K562 (cell line): ENCODE measurements around the gene KPTN. TPM values are rescaled to one million over a fixed set of nuclear protein-coding genes. Genes with fewer than 3 reads are reported as not detected.

Experiments used
- ATAC-seq: fragments of 200-7000 bp; cut with Tn5 transposase; 3 replicates; pipeline ENCODE4 v1.9.1; 2020; ENCODE audit warnings: moderate library complexity
- BruUV-seq: library from RNA; stranded (reverse); fragments of 400-500 nt; replicated peaks from 2 replicates; lab custom pipeline; 2021; lab: Mats Ljungman, UMichigan
- CTCF ChIA-PET: fragments of 300-600 bp; formaldehyde crosslinking; extraction: SDS; loops from one replicate; lab custom pipeline; 2021; ENCODE audit warnings: low intra/inter-chr PET ratio; lab: Yijun Ruan, JAX
- POLR2A ChIA-PET: fragments of 300-600, 350-650 bp; sonication (Branson Sonifier 250); formaldehyde crosslinking; extraction: SDS; loops from one replicate; lab custom pipeline; 2021; ENCODE audit warnings: antibody characterized with exemption, inconsistent platforms; lab: Yijun Ruan, JAX
- DNase-seq, 4 experiments: peaks; one replicate each; pipeline versions ENCODE4 v3.0.0 to v3.0.0-alpha.2; 2011 to 2018; ENCODE audit warnings: low spot score in 3 of 4, mixed read lengths in 3 of 4; ENCODE audit errors: extremely low read depth in 1 of 4
- FAIRE-seq: peaks from 2 replicates; lab custom pipeline; 2011; peaks lifted over from hg19 to GRCh38; lab: Jason Lieb, UNC
- H2AFZ ChIP-seq: 2 replicates; pipeline ENCODE4 v1.6.0; 2011; ENCODE audit warnings: low read depth, low read length, control low read depth, inconsistent platforms
- H3K27ac ChIP-seq: fragments of 200-600 bp; 3 replicates; pipeline ENCODE4 v1.8.0; 2011; ENCODE audit warnings: low read depth, mild to moderate bottlenecking, control low read depth, inconsistent platforms, low read length, moderate library complexity, mixed read lengths; ENCODE audit errors: extremely low read depth
- H3K27me3 ChIP-seq, 2 experiments: fragments of 300-600 bp in 1 of 2; 2 replicates in 1 of 2; 3 replicates in 1 of 2; pipeline versions ENCODE4 v1.6.0 to v1.8.0; 2011; ENCODE audit warnings: inconsistent platforms in 2 of 2, low read length in 2 of 2, mild to moderate bottlenecking in 1 of 2, mixed read lengths in 1 of 2, moderate library complexity in 1 of 2; ENCODE audit not compliant: control insufficient read depth in 2 of 2, insufficient read depth in 2 of 2
- H3K36me3 ChIP-seq: fragments of 300-600 bp; 3 replicates; pipeline ENCODE4 v1.8.0; 2011; ENCODE audit warnings: mild to moderate bottlenecking, low read length, inconsistent platforms; ENCODE audit not compliant: control insufficient read depth, insufficient read depth
- H3K4me1 ChIP-seq, 2 experiments: fragments of 200-600 bp in 1 of 2; replicated peaks in 1 of 2; 2 replicates in 1 of 2; 3 replicates in 1 of 2; pipeline versions ENCODE4 v1.5.1 to v1.8.0; 2011; ENCODE audit warnings: inconsistent platforms in 2 of 2, low read length in 2 of 2, mild to moderate bottlenecking in 1 of 2, mixed read lengths in 1 of 2, moderate library complexity in 1 of 2; ENCODE audit not compliant: control insufficient read depth in 2 of 2, insufficient read depth in 2 of 2
- H3K4me2 ChIP-seq: 2 replicates; pipeline ENCODE4 v1.6.1; 2011; ENCODE audit warnings: low read length, control low read depth, inconsistent platforms, mixed read lengths; ENCODE audit not compliant: insufficient read depth
- H3K4me3 ChIP-seq: fragments of 200-600 bp; sonication (generic), shearing (Covaris generic); 2 replicates; pipeline ENCODE4 v1.5.1; 2016; ENCODE audit warnings: control low read depth, inconsistent platforms
- H3K79me2 ChIP-seq: fragments of 200-600 bp; 3 replicates; pipeline ENCODE4 v1.8.0; 2011; ENCODE audit warnings: low read length, inconsistent platforms; ENCODE audit not compliant: control insufficient read depth, insufficient read depth
- H3K9ac ChIP-seq, 2 experiments: 2 replicates each; pipeline versions ENCODE4 v1.6.0 to v1.6.1; 2011; ENCODE audit warnings: low read depth in 2 of 2, low read length in 2 of 2, control low read depth in 1 of 2, inconsistent platforms in 1 of 2, mild to moderate bottlenecking in 1 of 2, mixed read lengths in 1 of 2; ENCODE audit not compliant: insufficient read depth in 1 of 2
- H3K9me1 ChIP-seq: one replicate; pipeline ENCODE4 v1.6.0; 2011; ENCODE audit warnings: inconsistent platforms, mild to moderate bottlenecking, low read length, moderate library complexity; ENCODE audit not compliant: control insufficient read depth, insufficient read depth
- H3K9me3 ChIP-seq: replicated peaks from 2 replicates; pipeline ENCODE4 v1.5.1; 2011; ENCODE audit warnings: low read depth, low read length, inconsistent platforms; ENCODE audit not compliant: control insufficient read depth, insufficient read depth
- H4K20me1 ChIP-seq: replicated peaks from 2 replicates; pipeline ENCODE4 v1.6.1; 2011; ENCODE audit warnings: low read length, inconsistent platforms, mixed read lengths; ENCODE audit not compliant: control insufficient read depth, insufficient read depth
- CBX5 ChIP-seq: IDR thresholded peaks from 2 replicates; pipeline ENCODE4 v1.6.1; 2014; ENCODE audit warnings: low read depth, borderline replicate concordance
- CCAR2 ChIP-seq: fragments of 200-400 bp; formaldehyde crosslinking; IDR thresholded peaks from 2 replicates; pipeline ENCODE4 v1.6.1; 2017; ENCODE audit warnings: mild to moderate bottlenecking, low read depth, low read length
- EHMT2 ChIP-seq: fragments of 450-650 bp; IDR thresholded peaks from 2 replicates; pipeline ENCODE4 v1.6.1; 2018; ENCODE audit warnings: antibody characterized with exemption
- ESRRA ChIP-seq: fragments of 450-650 bp; IDR thresholded peaks from 2 replicates; pipeline ENCODE4 v1.6.1; 2014; ENCODE audit warnings: low read depth, mild to moderate bottlenecking, moderate library complexity, borderline replicate concordance
- FIP1L1 ChIP-seq: fragments of 200-400 bp; formaldehyde crosslinking; IDR thresholded peaks from 2 replicates; pipeline ENCODE4 v1.6.1; 2018; ENCODE audit warnings: mild to moderate bottlenecking, low read depth, low read length; ENCODE audit not compliant: poor library complexity, severe bottlenecking
- GABPA ChIP-seq: fragments of 200-800 bp; sonication (Bioruptor generic); conservative IDR thresholded peaks from 2 replicates; pipeline ENCODE4 v1.6.1; 2016; ENCODE audit warnings: low read depth, missing genetic modification characterization, missing compliant biosample characterization
- HLTF ChIP-seq: fragments of 450-650 bp; IDR thresholded peaks from 2 replicates; pipeline ENCODE4 v1.6.1; 2016
- HNRNPUL1 ChIP-seq: fragments of 200-400 bp; formaldehyde crosslinking; IDR thresholded peaks from 2 replicates; pipeline ENCODE4 v1.6.1; 2017; ENCODE audit warnings: low read length
- KLF6 ChIP-seq: fragments of 250-450 bp; sonication (Bioruptor Pico); IDR thresholded peaks from 2 replicates; pipeline ENCODE4 v1.4.0; 2020; ENCODE audit warnings: mild to moderate bottlenecking, moderate library complexity, borderline replicate concordance
- MIER1 ChIP-seq: fragments of 450-650 bp; IDR thresholded peaks from 2 replicates; pipeline ENCODE4 v1.6.1; 2016; ENCODE audit warnings: antibody characterized with exemption, mild to moderate bottlenecking, low read depth
- MTA2 ChIP-seq: fragments of 450-650 bp; IDR thresholded peaks from 2 replicates; pipeline ENCODE4 v1.6.1; 2016; ENCODE audit warnings: low read depth
- MXI1 ChIP-seq: IDR thresholded peaks from 2 replicates; pipeline ENCODE4 v1.6.1; 2011; ENCODE audit warnings: low read depth, mild to moderate bottlenecking, improper control_type of control experiment, low read length
- POLR3G ChIP-seq: IDR thresholded peaks from 2 replicates; pipeline ENCODE4 v1.6.1; 2011; ENCODE audit not compliant: insufficient read length, insufficient replicate concordance; ENCODE audit errors: extremely low read depth
- SAFB ChIP-seq: fragments of 200-400 bp; formaldehyde crosslinking; IDR thresholded peaks from 2 replicates; pipeline ENCODE4 v1.6.1; 2017; ENCODE audit warnings: low read depth, low read length, borderline replicate concordance
- SMARCA4 ChIP-seq: fragments of 450-650 bp; IDR thresholded peaks from 2 replicates; pipeline ENCODE4 v1.6.1; 2016
- SNRNP70 ChIP-seq: fragments of 200-400 bp; formaldehyde crosslinking; optimal IDR thresholded peaks from 2 replicates; pipeline ENCODE3; 2017; ENCODE audit warnings: low read depth, low read length
- SREBF2 ChIP-seq: sonication (generic); formaldehyde crosslinking; IDR thresholded peaks from 2 replicates; pipeline ENCODE4 v1.4.0; 2020; ENCODE audit warnings: mild to moderate bottlenecking, missing genetic modification reagents
- STAG1 ChIP-seq: sonication (generic); formaldehyde crosslinking; IDR thresholded peaks from 2 replicates; pipeline ENCODE4 v1.5.0; 2020; ENCODE audit warnings: missing genetic modification reagents, borderline replicate concordance
- TAF7 ChIP-seq: fragments of 450-650 bp; IDR thresholded peaks from 2 replicates; pipeline ENCODE4 v1.6.1; 2016; ENCODE audit warnings: missing genetic modification characterization, missing compliant biosample characterization
- YBX1 ChIP-seq: fragments of 450-650 bp; IDR thresholded peaks from 2 replicates; pipeline ENCODE4 v1.7.1; 2016; ENCODE audit warnings: mild to moderate bottlenecking
- ZNF140 ChIP-seq: fragments of 250-450 bp; sonication (Bioruptor Pico); IDR thresholded peaks from 2 replicates; pipeline ENCODE4 v1.8.0; 2021; ENCODE audit warnings: moderate library complexity, mild to moderate bottlenecking, inconsistent platforms
- ZNF561 ChIP-seq: fragments of 450-650 bp; formaldehyde crosslinking; conservative IDR thresholded peaks from 2 replicates; pipeline ENCODE4 v1.4.0; 2020; ENCODE audit warnings: mild to moderate bottlenecking, moderate library complexity
- ZNF717 ChIP-seq: fragments of 250-450 bp; sonication (Bioruptor Pico); IDR thresholded peaks from 2 replicates; pipeline ENCODE4 v1.5.0; 2021
- ZNF778 ChIP-seq: fragments of 450-650 bp; formaldehyde crosslinking; IDR thresholded peaks from 2 replicates; pipeline ENCODE4 v1.4.0; 2020; ENCODE audit warnings: mild to moderate bottlenecking, moderate library complexity
- WGBS: fragments of 100-300 bp; shearing (Covaris generic); methylation state at CpG from one replicate; pipeline ENCODE4 v1.1.6; 2016; ENCODE audit warnings: low coverage, mixed read lengths; ENCODE audit not compliant: insufficient coverage; ENCODE audit errors: missing lambda C conversion rate; 5-methylcytosine and 5-hydroxymethylcytosine counted together
- in situ Hi-C: fragments of 300-500 bp; cut with MboI; formaldehyde crosslinking; loops from 4 replicates; pipeline ENCODE4 v1.15.0; 2018; ENCODE audit warnings: inconsistent platforms, mixed read lengths
- intact Hi-C: fragments of 100-400 bp; cut with micrococcal nuclease; formaldehyde crosslinking; loops from 2 replicates; pipeline ENCODE4 v1.14.2; 2022
- polyA plus RNA-seq, 8 experiments: library from polyadenylated mRNA; depleted of rRNA in 4 of 8; stranded (reverse) in 5 of 8; unstranded in 3 of 8; fragments of >200 nt; fragmentation: Nextera tagmentation in 2 of 8; fragmentation: Illumina TruSeq in 1 of 8; extraction: Ambion mirVana in 2 of 8; extraction: Trizol in 1 of 8; gene quantifications; 2 replicates each; pipeline versions ENCODE4 v1.2.1 to v1.2.3, GENCODE V29; 2011 to 2014; ENCODE audit warnings: inconsistent platforms in 1 of 8, missing spikeins in 1 of 8
- total RNA-seq, 7 experiments: library from RNA; depleted of rRNA in 6 of 7; stranded (reverse); fragments of >200 nt in 6 of 7; fragmentation: Illumina TruSeq in 2 of 7; extraction: Trizol in 2 of 7; gene quantifications; 2 replicates each; pipeline versions ENCODE4 v1.2.1 to v1.2.3, GENCODE V29; 2011 to 2021; ENCODE audit warnings: low replicate concordance in 1 of 7
- TF ChIP-seq, protein P1 (sequence below): sonication (generic); formaldehyde crosslinking; IDR thresholded peaks from 2 replicates; pipeline ENCODE4 v1.9.0; 2022; ENCODE audit warnings: mild to moderate bottlenecking, missing genetic modification reagents
- TF ChIP-seq, protein P2 (sequence below): fragments of 450-650 bp; formaldehyde crosslinking; conservative IDR thresholded peaks from 2 replicates; pipeline ENCODE4 v1.4.0; 2022; ENCODE audit warnings: mild to moderate bottlenecking, missing genetic modification characterization

KPTN gene
- total and polyA plus RNA-seq, 9 of the 15 experiments (the other 6 are each of a cell fraction or from before 2014, with no cell fraction given): 0.56 to 18.2 (median 8.5) TPM

DNA sequence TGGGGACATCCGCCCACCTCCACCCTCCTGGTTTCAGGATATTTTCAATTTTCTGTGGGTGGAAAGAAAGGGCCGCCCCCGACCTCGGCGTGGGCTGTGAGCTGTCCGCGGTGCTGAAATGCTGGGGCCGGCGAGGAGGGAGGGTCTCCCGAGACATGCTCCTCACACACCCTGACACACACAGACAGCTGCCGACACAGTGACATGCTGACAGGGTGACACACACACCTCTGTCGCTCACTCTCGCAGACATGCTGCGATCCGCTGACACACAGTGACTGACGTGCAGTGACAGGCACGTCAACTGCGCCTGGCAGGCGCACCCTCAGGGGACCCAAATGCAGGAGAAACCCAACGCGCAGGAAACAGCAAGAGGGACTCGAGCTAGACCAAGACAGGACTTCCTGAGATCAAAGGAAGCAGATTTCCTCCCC lies 39.6 kb downstream of the KPTN start:
- Histone ChIP-seq H3K4me1 (peaks cover 11 to 39% of the 10 kb centered on the region in 2 experiments; a peak in 4 of 5 replicates), H3K9me3 (no peaks in the 10 kb centered on the region), H3K9me1 (peaks cover 5% of the 10 kb centered on the region), H3K27ac (no peak overlapping the region), H3K27me3 (peaks cover 15 to 34% of the 10 kb centered on the region in 2 experiments; a peak in 4 of 5 replicates), H3K4me2 (no peak overlapping the region), H3K79me2 (no peaks in the 10 kb centered on the region), H2AFZ (no peak overlapping the region), H3K4me3 (no peak overlapping the region), H3K9ac (peak overlapping the region in 1 of 2 experiments; percentile 4; a peak in 1 of 4 replicates), H3K36me3 (no peaks in the 10 kb centered on the region), H4K20me1 (peaks cover 7% of the 10 kb centered on the region; the same call in 1 of the 2 replicates)
- CTCF ChIA-PET: interaction anchor here (1.4 kb wide), 1 partner anchor 9 kb away, joined by 4 read pairs; no protein-coding TSS in a partner anchor
- intact Hi-C loops: loop anchor here (10.0 kb wide), 1 partner anchor 160 kb away; the partner anchor contains the start of gene BICRA
- WGBS: 19% methylated on average over 18 of the region's 22 CpGs
- POLR2A ChIA-PET: no interaction called here
- DNase-seq (peak; percentile 47 to 71 (median 62)), ATAC-seq (no peak), FAIRE-seq (no peak)
- no TSS peak for BruUV-seq
- in situ Hi-C loops: no loop called here
- 0 out of 2 replicates have a peak, but pooled peaks have one; percentile 30 for TF ChIP-seq STAG1
- no peak for TF ChIP-seq SREBF2 (CRISPR knock-in tag)
- TF ChIP-seq CCAR2: no peak
- peak; percentile 98 for TF ChIP-seq EHMT2
- TF ChIP-seq SMARCA4: no peak
- no peak for TF ChIP-seq SNRNP70
- TF ChIP-seq KLF6: no peak
- no peak for TF ChIP-seq HLTF
- TF ChIP-seq MIER1: peak; percentile 97
- TF ChIP-seq ZNF140 (CRISPR knock-in tag): no peak
- no peak for TF ChIP-seq ZNF561
- TF ChIP-seq POLR3G: no peak
- no peak for TF ChIP-seq YBX1
- no peak for TF ChIP-seq ZNF717
- no peak for TF ChIP-seq GABPA
- no peak for TF ChIP-seq FIP1L1
- no peak for TF ChIP-seq ESRRA
- no peak for TF ChIP-seq ZNF778 (CRISPR knock-in tag)
- TF ChIP-seq MXI1: 0 out of 2 replicates have a peak, but pooled peaks have one; percentile 29
- no peak for TF ChIP-seq CBX5
- no peak for TF ChIP-seq MTA2
- no peak for TF ChIP-seq HNRNPUL1
- TF ChIP-seq, protein P1, sequence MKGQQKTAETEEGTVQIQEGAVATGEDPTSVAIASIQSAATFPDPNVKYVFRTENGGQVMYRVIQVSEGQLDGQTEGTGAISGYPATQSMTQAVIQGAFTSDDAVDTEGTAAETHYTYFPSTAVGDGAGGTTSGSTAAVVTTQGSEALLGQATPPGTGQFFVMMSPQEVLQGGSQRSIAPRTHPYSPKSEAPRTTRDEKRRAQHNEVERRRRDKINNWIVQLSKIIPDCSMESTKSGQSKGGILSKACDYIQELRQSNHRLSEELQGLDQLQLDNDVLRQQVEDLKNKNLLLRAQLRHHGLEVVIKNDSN (CRISPR knock-in tag): no peak; the same call in 1 of the 2 replicates
- no peak for TF ChIP-seq TAF7 (tag)
- TF ChIP-seq SAFB: peak; percentile 37; the same call in 1 of the 2 replicates
- TF ChIP-seq, protein P2, sequence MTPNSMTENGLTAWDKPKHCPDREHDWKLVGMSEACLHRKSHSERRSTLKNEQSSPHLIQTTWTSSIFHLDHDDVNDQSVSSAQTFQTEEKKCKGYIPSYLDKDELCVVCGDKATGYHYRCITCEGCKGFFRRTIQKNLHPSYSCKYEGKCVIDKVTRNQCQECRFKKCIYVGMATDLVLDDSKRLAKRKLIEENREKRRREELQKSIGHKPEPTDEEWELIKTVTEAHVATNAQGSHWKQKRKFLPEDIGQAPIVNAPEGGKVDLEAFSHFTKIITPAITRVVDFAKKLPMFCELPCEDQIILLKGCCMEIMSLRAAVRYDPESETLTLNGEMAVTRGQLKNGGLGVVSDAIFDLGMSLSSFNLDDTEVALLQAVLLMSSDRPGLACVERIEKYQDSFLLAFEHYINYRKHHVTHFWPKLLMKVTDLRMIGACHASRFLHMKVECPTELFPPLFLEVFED: no peak
